K562 (cell line): ENCODE measurements around the gene LRRC51. TPM values are rescaled to one million over a fixed set of nuclear protein-coding genes. Genes with fewer than 3 reads are reported as not detected.
A peak's percentile ranks its signal among the peaks of the same experiment; 100 is the strongest.

Experiments
- ESRRA ChIP-seq: fragments of 450-650 bp; IDR thresholded peaks from 2 replicates; pipeline ENCODE4 v1.6.1; 2014; ENCODE audit warnings: low read depth, mild to moderate bottlenecking, moderate library complexity, borderline replicate concordance
- HDAC8 ChIP-seq: fragments of 450-650 bp; IDR thresholded peaks from 2 replicates; pipeline ENCODE4 v1.6.1; 2016; ENCODE audit warnings: mild to moderate bottlenecking, missing genetic modification characterization, moderate library complexity, missing compliant biosample characterization
- HNRNPLL ChIP-seq: fragments of 200-400 bp; formaldehyde crosslinking; IDR thresholded peaks from 2 replicates; pipeline ENCODE4 v1.6.1; 2017; ENCODE audit warnings: low read length, low read depth, mild to moderate bottlenecking; ENCODE audit not compliant: poor library complexity, severe bottlenecking
- LARP7 ChIP-seq: fragments of 450-650 bp; IDR thresholded peaks from 2 replicates; pipeline ENCODE4 v1.6.1; 2016
- LCOR ChIP-seq: sonication (generic); formaldehyde crosslinking; IDR thresholded peaks from 2 replicates; pipeline ENCODE4 v1.8.0; 2022; ENCODE audit warnings: mild to moderate bottlenecking, missing genetic modification reagents
- MCM7 ChIP-seq, 2 experiments: fragments of 450-650 bp; IDR thresholded peaks; 2 replicates each; pipeline ENCODE4 v1.6.1; 2016 to 2018
- MXD1 ChIP-seq: fragments of 250-450 bp; sonication (Bioruptor Pico); IDR thresholded peaks from 2 replicates; pipeline ENCODE4 v1.8.0; 2021; ENCODE audit warnings: borderline replicate concordance, mild to moderate bottlenecking, moderate library complexity; ENCODE audit not compliant: poor library complexity, severe bottlenecking
- NUFIP1 ChIP-seq: fragments of 450-650 bp; IDR thresholded peaks from 2 replicates; pipeline ENCODE4 v1.6.1; 2018; ENCODE audit not compliant: partially characterized antibody
- SMARCA5 ChIP-seq: fragments of 450-650 bp; IDR thresholded peaks from 2 replicates; pipeline ENCODE4 v1.6.1; 2016
- TAF9B ChIP-seq: fragments of 450-650 bp; IDR thresholded peaks from 2 replicates; pipeline ENCODE4 v1.6.1; 2018; ENCODE audit warnings: mild to moderate bottlenecking; ENCODE audit not compliant: partially characterized antibody
- TCF3 ChIP-seq: sonication (generic); formaldehyde crosslinking; IDR thresholded peaks from 2 replicates; pipeline ENCODE4 v1.4.0; 2020; ENCODE audit warnings: mild to moderate bottlenecking, missing genetic modification reagents
- TGIF2 ChIP-seq: sonication (generic); formaldehyde crosslinking; IDR thresholded peaks from 2 replicates; pipeline ENCODE4 v1.8.1; 2022; ENCODE audit warnings: mild to moderate bottlenecking, missing genetic modification reagents, moderate library complexity
- ZKSCAN1 ChIP-seq: fragments of 150-350 bp; IDR thresholded peaks from 2 replicates; pipeline ENCODE4 v1.6.1; 2016; ENCODE audit warnings: low read depth, low read length
- ZNF174 ChIP-seq: fragments of 250-450 bp; sonication (Bioruptor Pico); IDR thresholded peaks from 2 replicates; pipeline ENCODE4 v1.4.0; 2020; ENCODE audit warnings: mild to moderate bottlenecking
- ZNF197 ChIP-seq: fragments of 200-800 bp; sonication (Bioruptor generic); IDR thresholded peaks from 2 replicates; pipeline ENCODE4 v1.6.1; 2016; ENCODE audit warnings: low read depth, missing genetic modification characterization, missing compliant biosample characterization
- polyA plus RNA-seq, 8 experiments: library from polyadenylated mRNA; depleted of rRNA in 4 of 8; stranded (reverse) in 5 of 8; unstranded in 3 of 8; fragments of >200 nt; fragmentation: Nextera tagmentation in 2 of 8; fragmentation: Illumina TruSeq in 1 of 8; extraction: Ambion mirVana in 2 of 8; extraction: Trizol in 1 of 8; gene quantifications; 2 replicates each; pipeline versions ENCODE4 v1.2.1 to v1.2.3, GENCODE V29; 2011 to 2014; ENCODE audit warnings: inconsistent platforms in 1 of 8, missing spikeins in 1 of 8
- total RNA-seq, 7 experiments: library from RNA; depleted of rRNA in 6 of 7; stranded (reverse); fragments of >200 nt in 6 of 7; fragmentation: Illumina TruSeq in 2 of 7; extraction: Trizol in 2 of 7; gene quantifications; 2 replicates each; pipeline versions ENCODE4 v1.2.1 to v1.2.3, GENCODE V29; 2011 to 2021; ENCODE audit warnings: low replicate concordance in 1 of 7
- TF ChIP-seq, protein P1 (sequence below): fragments of 250-450 bp; sonication (Bioruptor Pico); IDR thresholded peaks from 2 replicates; pipeline ENCODE4 v1.8.0; 2022; ENCODE audit warnings: inconsistent platforms
- TF ChIP-seq, protein P2 (sequence below): fragments of 450-650 bp; IDR thresholded peaks from 2 replicates; pipeline ENCODE4 v1.7.1; 2018; ENCODE audit warnings: mild to moderate bottlenecking, low read depth; ENCODE audit not compliant: partially characterized antibody
- TF ChIP-seq, protein P3 (sequence below): IDR thresholded peaks from 2 replicates; pipeline ENCODE4 v1.6.1; 2014; ENCODE audit warnings: antibody characterized with exemption
- TF ChIP-seq, protein P4 (sequence below): fragments of 250-450 bp; sonication (Bioruptor Pico); IDR thresholded peaks from 2 replicates; pipeline ENCODE4 v1.4.0; 2020; ENCODE audit warnings: borderline replicate concordance

The LRRC51 gene
- total and polyA plus RNA-seq, 9 of the 15 experiments (the other 6 are each of a cell fraction or from before 2014, with no cell fraction given), result 4.7 to 10.6 (median 5.6) TPM

DNA sequence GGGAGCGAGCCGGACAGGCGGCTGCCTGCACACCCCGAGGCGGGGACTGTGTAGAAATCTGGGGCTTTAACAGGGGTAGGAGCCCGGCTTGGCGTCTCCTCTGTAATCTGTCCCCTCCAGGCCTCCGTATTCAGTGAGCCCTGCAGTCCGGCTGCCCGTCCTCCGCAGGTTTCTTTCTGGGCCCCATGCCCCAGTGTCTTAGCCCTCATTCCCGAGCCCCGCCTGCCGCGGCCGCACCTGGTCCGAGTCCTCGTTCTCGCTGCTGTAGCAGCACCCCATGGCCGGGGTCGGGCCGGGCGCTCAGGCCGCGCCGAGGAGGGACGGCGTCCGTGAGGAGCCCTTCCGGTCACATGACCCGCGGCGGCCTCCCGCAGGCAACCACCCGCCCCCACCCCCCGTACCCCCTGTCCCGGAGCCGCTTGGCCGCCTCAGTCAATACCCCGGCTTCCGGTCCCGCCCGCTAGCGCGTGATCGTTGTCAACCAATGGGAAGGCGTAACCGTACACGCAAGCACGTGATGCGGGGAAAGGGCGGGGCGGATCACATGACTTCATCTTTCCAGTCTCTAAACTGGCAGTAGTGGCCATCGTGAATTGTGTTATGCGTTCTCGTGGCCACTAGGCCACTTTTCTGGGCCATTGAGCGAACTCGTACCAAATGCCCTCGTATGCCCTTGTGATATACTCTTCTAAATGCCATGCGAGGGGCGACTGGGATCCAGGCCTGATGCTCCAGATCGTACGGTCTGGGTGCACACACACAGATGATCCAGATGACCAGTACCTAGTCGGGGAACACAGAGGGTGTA lies 22.5 kb downstream of the LRRC51 start, which contains the start of gene LAMTOR1 (continued):
- TF ChIP-seq, protein P1, sequence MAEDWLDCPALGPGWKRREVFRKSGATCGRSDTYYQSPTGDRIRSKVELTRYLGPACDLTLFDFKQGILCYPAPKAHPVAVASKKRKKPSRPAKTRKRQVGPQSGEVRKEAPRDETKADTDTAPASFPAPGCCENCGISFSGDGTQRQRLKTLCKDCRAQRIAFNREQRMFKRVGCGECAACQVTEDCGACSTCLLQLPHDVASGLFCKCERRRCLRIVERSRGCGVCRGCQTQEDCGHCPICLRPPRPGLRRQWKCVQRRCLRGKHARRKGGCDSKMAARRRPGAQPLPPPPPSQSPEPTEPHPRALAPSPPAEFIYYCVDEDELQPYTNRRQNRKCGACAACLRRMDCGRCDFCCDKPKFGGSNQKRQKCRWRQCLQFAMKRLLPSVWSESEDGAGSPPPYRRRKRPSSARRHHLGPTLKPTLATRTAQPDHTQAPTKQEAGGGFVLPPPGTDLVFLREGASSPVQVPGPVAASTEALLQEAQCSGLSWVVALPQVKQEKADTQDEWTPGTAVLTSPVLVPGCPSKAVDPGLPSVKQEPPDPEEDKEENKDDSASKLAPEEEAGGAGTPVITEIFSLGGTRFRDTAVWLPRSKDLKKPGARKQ (CRISPR knock-in tag), result no peak
- TF ChIP-seq ZNF197 (CRISPR knock-in tag) (no peak), MXD1 (CRISPR knock-in tag) (peak; percentile 39), TCF3 (CRISPR knock-in tag) (0 out of 2 replicates have a peak, but pooled peaks have one; percentile 15), TAF9B (peak; percentile 62), LARP7 (no peak), ESRRA (peak; percentile 67; the same call in 1 of the 2 replicates), SMARCA5 (no peak), HDAC8 (tag) (no peak; the same call in 1 of the 2 replicates), LCOR (CRISPR knock-in tag) (peak; percentile 54), ZNF174 (CRISPR knock-in tag) (no peak), NUFIP1 (peak; percentile 58), TGIF2 (CRISPR knock-in tag) (no peak), MCM7 (IDR thresholded peaks at IDR 0.05) (no peak), ZKSCAN1 (no peak), HNRNPLL (no peak)
- TF ChIP-seq, protein P2, sequence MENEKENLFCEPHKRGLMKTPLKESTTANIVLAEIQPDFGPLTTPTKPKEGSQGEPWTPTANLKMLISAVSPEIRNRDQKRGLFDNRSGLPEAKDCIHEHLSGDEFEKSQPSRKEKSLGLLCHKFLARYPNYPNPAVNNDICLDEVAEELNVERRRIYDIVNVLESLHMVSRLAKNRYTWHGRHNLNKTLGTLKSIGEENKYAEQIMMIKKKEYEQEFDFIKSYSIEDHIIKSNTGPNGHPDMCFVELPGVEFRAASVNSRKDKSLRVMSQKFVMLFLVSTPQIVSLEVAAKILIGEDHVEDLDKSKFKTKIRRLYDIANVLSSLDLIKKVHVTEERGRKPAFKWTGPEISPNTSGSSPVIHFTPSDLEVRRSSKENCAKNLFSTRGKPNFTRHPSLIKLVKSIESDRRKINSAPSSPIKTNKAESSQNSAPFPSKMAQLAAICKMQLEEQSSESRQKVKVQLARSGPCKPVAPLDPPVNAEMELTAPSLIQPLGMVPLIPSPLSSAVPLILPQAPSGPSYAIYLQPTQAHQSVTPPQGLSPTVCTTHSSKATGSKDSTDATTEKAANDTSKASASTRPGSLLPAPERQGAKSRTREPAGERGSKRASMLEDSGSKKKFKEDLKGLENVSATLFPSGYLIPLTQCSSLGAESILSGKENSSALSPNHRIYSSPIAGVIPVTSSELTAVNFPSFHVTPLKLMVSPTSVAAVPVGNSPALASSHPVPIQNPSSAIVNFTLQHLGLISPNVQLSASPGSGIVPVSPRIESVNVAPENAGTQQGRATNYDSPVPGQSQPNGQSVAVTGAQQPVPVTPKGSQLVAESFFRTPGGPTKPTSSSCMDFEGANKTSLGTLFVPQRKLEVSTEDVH, result peak; percentile 54
- TF ChIP-seq, protein P3, sequence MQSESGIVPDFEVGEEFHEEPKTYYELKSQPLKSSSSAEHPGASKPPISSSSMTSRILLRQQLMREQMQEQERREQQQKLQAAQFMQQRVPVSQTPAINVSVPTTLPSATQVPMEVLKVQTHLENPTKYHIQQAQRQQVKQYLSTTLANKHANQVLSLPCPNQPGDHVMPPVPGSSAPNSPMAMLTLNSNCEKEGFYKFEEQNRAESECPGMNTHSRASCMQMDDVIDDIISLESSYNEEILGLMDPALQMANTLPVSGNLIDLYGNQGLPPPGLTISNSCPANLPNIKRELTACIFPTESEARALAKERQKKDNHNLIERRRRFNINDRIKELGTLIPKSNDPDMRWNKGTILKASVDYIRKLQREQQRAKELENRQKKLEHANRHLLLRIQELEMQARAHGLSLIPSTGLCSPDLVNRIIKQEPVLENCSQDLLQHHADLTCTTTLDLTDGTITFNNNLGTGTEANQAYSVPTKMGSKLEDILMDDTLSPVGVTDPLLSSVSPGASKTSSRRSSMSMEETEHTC, result peak; percentile 90
- TF ChIP-seq, protein P4, sequence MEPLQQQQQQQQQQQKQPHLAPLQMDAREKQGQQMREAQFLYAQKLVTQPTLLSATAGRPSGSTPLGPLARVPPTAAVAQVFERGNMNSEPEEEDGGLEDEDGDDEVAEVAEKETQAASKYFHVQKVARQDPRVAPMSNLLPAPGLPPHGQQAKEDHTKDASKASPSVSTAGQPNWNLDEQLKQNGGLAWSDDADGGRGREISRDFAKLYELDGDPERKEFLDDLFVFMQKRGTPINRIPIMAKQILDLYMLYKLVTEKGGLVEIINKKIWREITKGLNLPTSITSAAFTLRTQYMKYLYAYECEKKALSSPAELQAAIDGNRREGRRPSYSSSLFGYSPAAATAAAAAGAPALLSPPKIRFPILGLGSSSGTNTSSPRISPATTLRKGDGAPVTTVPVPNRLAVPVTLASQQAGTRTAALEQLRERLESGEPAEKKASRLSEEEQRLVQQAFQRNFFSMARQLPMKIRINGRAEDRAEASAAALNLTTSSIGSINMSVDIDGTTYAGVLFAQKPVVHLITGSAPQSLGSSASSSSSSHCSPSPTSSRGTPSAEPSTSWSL, result no peak
